ENCODE measurements around the gene CPM.
"Not testable (repeated sequence)": the region's sequence is repeated elsewhere in the genome, so short reads cannot be mapped to it uniquely, and the experiment has no call there.

The CPM gene

DNA sequence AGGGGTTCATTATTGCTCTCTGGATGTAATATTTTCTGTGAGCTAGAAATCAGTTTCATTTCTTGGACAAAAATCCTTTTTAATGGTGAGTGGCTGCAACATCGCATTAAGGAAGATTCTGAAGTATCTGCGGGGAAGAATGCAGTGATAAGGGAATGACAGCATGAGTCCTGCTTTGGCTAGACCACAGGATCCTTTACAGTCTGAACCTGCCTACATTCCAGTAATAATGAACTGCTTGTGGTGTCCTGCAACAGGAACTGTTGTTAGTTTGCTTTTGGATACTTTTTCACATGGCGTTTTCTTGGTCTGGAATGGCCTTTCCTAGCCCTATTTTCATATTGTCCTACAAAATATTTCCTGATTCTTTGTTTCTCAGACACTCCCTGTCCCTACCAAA is 109.3 kb downstream of the CPM start:
- no peak for DNase-seq

DNA sequence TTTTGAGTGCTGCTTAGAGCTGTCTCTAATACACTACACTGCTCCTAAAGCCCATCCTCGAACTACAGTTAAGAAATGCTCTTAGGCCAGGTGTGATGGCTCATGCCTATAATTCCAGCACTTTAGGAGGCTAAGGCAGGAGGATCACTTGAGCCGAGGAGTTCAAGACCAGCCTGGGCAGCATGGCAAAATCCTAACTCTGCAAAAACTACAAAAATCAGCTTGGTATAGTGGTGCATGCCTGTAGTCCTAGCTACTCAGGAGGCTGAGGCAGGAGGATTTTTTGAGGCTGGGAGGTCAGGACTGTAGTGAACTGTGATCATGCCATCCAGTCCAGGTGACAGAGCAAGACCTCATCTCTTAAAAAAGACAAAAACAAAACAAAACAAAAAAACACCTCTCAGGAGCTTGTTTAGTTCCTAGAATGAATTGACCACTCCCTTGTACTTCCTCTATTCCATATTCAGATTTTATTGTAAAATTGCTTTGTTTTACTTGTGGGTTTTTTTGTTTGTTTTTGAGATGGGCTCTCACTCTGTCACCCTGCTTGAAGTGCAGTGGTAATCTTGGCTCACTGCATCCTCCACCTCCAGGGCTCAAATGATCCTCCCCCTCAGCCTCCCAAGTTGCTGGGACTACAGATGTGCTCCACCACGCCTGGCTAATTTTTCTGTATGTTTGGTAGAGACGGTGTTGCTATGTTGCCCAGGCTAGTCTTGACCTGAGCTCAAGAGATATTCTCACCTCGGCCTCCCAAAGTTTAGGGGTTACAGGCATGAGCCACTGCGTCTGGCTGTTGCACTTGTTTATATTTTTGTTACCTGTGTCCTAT is 111.4 kb downstream of the CPM start:
- no peak for DNase-seq

DNA sequence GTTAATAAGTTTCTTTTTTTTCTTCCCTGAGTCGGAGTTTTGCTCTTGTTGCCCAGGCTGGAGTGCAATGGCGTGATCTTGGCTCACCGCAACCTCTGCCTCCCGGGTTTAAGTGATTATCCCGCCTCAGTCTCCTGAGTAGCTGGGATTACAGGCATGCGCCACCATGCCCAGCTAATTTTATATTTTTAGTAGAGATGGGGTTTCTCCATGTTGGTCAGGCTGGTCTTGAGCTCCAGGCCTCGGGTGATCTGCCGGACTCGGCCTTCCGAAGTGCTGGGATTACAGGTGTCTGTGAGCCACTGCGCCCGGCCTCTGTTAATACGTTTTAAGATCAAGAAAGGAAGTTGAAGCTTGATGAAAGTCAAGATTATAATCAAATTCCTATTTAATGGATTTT is 113.5 kb downstream of the CPM start:
- DNase-seq: not testable (repeated sequence)

DNA sequence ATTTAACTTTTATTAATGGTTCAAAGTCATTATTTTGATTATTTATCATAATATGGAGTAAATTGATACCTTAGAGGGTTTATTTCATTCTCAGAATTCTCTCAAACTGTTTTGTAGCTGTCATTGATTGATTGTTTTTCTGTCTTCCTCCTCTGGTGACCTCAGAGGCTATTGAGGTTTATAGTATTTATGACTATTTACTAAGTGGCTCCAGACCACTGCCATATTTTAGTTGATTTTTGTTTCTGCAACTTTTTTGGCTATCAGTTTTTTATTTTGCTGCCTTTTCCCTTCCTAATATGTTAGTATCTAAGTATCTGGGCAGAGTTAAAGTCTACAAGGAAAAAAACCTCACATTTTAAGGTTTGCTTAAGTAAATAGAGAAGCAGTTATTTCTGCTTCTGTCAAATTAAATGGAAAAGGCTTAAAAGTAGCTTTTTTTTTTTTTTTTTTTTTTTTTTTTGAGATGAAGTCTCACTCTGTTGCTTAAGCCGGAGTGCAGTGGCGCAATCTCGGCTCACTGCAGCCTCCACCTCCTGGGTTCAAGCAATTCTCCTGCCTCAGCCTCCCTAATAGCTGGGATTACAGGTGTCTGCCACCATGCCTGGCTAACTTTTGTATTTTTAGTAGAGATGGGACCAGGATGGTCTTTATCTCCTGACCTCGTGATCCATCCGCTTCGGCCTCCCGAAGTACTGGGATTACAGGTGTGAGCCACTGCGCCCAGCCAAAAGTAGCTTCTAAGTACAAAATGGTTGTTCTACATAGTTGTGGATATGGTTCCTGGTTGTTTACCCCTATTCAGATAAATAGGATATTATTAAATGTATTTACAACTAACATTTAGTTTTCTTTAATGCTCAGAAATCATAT is 116.8 kb downstream of the CPM start:
- DNase-seq: no peak

DNA sequence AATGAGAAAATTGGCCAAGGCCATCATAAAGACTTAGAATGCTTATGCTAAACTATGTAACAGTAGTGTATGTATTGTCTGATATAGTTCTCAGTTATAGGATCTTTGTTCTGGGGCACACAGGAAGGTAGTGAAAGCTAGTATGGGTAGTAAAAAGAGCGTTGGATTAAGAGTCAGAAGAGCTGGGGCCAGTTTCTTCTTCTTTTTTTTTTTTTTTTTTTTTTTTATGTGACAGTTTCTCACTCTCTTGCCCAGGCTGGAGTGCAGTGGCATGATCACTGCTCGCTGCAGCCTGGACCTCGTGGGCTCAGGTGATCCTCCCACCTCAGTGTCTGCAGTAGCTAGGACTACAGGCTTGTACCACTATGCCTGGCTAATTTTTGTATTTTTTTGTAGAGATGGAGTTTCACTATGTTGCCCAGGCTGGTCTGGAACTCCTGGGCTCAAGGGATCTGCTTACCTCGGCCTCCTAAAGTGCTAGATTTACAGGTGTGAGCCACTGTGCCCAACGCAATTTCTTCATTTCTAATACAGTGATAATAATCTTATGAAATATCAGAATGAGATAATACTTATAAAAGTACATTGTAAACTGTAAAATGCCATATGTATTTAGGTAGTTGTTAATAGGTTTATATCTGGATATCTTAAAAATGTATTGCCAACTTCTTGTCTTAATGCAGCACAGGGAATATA is 117.6 kb downstream of the CPM start:
- no peak for DNase-seq

DNA sequence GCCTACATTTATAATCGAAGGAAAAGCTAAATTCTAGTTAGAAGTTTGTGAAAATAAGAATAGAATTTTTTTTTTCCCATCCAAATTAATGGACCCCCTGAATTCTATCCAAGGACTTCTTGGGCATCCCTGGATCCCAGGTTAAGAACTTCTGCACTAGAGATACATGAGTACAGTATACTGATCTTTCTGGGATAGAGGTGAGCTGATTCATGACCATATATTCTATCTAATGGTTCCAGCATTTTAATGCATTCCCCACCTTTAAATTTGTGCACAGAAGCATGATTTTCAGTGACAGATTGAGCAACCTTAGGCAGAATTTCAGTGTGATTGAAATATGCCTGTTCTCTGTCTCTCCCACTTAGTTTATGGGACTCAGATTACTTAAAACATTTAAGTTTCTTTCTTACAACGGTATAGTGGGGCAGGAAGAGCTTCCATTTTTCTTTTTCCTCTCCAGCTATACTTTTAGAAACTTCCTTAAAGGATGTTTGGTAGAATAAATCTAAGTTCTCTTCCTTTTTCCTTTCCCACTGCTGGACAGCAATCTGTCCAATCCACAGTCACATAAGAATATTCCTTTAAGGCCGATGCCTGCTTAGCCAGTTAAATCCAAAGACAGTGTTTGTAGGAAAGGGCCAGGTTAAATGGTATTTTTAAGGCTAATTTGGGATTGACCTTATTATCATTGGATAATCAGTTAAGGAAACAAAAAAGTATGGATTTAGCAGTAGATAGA is 118.3 kb downstream of the CPM start:
- no peak for DNase-seq

DNA sequence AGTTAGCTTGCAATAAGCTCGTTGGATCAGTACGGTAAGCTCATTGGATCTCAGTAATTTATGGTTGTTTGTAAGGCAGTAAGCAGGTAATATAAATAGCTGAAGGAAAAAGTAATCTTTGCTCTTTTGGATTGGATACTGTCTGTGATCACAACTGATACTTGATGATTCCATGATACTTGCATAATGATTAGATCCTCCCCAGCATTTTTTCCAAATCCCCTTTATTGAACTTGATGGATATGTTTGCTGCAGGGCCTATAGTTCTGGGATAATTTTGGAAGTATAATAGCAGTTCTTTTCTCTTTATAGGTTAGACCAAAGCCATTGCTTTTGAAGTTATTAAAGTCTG is 119.8 kb downstream of the CPM start:
- DNase-seq: no peak

DNA sequence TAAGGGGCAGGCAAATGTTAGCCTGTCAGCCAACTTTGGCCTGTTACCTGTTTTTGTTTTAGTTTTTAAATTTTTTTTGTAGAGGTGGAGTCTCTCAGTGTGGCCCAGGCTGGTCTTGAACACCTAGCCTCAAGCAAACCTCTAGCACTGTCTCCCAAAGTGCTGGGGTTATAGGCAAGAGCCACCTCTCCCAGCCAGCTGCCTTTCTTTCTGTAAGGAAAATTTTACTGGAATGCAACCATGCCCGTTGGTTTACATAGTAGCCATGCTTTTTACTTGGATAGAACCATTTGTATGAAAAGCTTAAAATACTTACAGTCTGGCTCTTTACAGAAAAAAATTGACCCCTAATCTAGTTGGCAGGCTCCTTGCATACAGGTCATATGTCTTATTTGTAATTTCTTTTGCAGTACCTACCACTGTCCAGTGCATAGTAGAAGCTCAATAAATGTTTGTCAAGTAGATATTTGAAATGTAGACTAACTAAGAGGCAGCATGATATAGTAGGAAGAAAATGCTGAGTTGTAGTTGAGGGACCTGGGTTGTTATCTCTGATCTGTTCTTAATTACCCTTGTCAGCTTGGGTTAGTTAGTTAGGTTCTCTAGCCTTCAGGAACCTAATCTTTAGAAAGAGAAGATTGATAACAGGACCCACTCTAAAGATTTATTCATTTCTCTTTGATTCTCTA is 120.3 kb downstream of the CPM start:
- no peak for DNase-seq

DNA sequence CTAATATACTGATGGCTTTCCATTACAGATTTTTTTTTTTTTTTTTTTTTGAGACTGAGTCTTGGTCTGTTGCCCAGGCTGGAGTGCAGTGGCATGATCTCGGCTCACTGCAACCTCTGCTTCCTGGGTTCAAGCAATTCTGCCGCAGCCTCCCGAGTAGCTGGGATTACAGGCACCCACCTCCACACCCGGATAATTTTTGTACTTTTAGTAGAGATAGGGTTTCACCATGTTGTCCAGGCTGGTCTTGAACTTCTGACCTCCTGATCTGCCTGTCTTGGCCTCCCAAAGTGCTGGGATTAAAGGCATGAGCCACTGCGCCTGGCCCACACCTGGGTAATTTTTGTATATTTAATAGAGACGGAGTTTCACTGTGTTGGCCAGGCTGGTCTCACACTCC is 121.4 kb downstream of the CPM start:
- not testable (repeated sequence) for DNase-seq

DNA sequence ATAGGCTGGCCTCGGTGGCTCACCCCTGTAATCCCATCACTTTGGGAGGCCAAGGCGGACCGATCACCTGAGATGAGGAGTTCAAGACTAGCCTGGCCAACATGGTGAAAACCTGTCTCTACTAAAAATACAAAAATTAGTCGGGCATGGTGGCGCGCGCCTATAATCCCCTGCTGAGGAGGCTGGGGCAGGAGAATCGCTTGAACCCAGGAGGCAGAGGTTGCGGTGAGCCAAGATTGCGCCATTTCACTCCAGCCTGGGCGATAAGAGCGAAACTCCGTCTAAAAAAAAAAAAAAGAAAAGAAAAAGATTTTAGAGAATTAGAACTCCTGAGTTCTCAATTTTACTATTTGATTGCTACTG is 123.0 kb downstream of the CPM start:
- not testable (repeated sequence) for DNase-seq

DNA sequence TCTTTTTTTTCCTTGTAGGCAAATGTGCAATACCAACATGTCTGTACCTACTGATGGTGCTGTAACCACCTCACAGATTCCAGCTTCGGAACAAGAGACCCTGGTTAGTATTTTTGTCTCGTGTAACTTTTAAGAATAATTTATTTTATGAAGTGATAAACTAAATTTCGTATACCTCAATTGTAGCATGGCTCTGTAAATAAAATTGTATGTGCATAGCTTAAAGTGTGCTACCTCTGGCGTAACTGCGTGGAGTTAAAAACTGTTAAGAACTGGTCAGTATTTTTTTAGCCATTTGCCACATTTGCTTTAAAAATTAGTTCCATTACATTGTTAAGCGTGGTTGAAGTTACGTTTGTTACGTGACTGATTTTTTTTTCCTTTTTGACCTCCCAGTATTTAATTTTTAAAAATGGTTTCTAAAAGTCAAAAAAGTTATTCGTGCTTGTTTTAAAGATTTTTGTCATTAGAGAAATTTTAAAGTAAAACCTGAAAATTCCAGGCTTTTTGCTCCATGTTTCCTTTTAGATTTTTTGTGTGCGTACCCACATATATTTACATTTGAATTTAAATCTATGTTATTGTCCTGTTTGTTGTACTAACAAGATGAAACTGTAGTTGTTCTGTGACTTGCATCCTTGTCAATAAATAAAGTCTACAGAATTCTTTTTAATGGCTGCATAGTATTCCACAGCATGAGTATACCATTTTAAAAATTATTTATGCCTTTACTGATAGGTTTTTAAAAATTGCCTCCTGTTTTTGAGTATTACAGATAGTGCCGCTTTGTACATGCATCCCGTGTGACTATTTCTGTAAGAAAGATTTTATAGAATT is 123.6 kb downstream of the CPM start:
- DNase-seq: no peak

DNA sequence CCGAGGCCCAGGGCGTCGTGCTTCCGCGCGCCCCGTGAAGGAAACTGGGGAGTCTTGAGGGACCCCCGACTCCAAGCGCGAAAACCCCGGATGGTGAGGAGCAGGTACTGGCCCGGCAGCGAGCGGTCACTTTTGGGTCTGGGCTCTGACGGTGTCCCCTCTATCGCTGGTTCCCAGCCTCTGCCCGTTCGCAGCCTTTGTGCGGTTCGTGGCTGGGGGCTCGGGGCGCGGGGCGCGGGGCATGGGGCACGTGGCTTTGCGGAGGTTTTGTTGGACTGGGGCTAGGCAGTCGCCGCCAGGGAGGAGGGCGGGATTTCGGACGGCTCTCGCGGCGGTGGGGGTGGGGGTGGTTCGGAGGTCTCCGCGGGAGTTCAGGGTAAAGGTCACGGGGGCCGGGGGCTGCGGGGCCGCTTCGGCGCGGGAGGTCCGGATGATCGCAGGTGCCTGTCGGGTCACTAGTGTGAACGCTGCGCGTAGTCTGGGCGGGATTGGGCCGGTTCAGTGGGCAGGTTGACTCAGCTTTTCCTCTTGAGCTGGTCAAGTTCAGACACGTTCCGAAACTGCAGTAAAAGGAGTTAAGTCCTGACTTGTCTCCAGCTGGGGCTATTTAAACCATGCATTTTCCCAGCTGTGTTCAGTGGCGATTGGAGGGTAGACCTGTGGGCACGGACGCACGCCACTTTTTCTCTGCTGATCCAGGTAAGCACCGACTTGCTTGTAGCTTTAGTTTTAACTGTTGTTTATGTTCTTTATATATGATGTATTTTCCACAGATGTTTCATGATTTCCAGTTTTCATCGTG is 124.4 kb downstream of the CPM start:
- DNase-seq: peak; percentile 34

DNA sequence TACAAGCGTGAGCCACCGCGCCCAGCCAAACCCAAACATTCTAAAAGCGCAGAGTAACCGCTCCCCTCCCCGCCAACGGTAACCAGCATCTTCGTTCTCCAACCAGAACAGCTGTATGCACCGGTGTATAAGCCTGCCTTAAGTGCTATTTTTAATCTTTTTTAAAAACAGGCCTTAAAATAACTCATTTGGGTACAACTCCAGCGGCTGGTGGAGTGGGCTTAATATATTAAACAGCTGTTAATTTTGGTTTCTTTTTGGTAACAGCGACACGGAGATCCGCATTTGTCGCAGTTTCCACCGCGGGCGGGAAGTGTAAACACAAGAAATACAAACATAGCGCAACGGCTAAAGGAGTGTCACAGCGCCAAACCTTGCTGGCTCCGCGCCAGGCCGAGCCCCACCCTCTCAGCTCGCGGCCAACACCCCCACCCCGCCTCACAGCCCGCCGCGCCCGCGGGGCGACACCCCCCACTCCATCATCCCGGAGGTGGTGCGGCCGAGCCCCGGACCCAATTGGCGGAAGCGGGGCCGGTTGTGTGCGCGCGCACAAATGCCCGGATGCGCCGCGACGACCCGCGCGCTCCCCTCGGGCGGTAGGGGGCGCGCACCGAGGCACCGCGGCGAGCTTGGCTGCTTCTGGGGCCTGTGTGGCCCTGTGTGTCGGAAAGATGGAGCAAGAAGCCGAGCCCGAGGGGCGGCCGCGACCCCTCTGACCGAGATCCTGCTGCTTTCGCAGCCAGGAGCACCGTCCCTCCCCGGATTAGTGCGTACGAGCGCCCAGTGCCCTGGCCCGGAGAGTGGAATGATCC is 125.2 kb downstream of the CPM start, which contains the start of gene MDM2:
TSS of gene MDM2 (plus strand) at position 602 of the 812 bp plus-strand sequence. CDS start 301 bp downstream, outside the sequence.
- peak; percentile 88 for DNase-seq

DNA sequence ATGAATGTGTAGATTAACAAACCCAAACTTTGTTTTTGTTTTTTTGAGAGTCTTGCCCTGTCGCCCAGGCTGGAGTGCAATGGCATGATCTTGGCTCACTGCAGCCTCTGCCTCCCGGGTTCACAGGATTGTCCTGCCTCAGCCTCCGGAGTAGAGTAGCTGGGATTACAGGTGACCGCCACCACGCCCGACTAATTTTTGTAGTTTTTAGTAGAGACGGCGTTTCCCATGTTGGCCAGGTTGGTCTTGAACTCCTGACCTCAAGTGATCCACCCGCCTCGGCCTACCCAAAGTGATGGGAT is 125.7 kb downstream of the CPM start:
- not testable (repeated sequence) for DNase-seq

DNA sequence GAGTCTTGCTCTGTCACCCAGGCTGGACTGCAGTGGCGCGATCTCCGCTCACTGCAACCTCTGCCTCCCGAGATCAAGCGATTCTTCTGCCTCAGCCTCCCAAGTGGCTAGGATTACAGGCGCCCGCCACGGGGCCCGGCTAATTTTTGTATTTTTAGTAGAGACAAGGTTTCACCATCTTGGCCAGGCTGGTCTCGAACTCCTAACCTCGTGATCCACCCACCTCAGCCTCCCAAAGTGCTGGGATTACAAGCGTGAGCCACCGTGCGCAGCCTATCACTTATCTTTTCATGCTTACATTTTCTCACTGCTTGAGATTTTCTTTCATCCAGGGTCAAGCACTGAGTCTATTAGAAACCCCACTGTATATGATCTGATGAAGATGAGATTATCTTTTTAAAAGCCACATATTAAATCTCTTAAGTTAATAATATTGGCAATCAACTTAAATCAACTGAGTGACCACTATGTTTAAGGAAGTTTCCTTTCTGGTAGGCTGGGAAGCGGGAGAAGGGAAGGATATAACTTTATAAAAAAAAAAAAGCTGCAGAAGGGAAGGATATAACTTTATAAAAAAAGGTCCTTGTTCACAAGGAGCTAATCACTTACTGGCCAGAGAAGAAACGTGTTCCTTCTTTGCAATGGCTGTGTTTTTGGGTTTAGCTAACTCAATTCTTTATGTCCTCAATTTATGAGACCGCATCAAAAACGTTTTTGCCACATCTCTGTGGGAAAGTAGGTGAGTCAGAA is 126.3 kb downstream of the CPM start:
- DNase-seq: no peak

DNA sequence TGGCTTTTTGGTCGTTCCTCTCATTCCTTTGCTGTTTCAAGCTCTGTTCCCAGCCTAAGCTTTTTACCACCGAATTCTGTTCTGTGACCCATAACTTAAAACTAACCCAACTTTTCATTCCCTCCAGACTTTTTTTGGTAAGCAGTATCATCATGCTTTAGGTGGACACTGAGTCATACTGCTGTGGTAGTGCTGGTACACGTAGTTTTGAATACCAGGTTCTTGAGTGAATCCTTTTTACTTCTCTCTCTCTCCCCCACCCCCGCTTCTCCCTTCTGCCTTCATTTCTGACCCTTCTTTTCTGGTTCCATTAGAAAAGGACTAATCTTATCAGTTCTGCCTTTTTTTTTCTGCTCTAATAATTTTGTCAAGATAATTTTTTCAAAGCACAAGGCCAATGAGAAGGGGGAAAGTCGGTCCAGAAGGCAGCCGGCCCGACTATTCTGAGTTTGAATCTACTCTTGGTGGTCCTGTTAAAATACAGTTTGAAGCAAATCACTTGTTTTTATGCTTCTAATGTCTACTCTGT is 127.3 kb downstream of the CPM start:
- DNase-seq: no peak

DNA sequence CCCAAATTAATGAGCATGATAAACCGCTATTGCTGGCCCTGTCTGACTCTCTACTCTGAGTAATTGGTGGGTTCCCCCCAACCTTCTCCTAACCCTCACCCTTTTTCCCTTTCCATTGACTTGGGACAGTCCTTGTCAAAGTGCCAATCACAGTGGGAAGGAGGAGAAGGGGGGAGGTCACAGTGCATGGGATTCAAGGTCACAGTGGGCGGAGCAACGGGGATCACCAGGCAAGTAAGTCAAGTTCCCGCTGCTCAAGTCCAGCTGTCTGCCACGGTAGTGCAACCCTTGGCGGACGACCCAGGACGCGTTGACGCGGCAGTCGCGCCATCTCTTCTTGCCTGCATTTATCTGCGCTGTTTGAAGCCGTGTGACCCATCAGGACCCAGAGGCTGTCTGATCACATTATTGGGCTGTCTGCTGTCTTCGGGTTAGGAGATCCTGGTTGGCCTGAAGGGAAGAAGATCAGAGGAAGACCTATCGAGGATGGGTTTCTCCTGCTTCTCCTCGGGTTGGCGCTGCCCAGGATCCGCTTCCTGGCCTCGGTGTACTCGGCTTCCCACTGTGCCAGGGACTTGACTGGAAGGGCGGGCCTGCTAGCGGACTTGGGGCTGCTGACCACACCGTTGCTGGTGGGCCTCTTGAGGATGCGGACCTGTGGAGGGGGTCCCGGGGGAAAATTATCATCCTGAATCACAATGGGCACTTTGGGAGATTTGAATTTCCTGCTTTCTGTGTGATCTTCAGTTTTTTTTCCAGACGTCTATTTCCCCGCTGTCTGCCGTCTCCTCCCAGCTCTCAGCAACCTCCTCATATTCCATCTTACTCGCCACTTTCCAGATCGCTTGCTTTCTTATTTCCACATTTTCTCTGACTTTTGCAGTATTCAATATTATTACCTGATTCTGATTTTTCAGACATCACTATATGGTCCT is 128.0 kb downstream of the CPM start:
- no peak for DNase-seq
